ENCODE results near the gene CADM2. TPM values are rescaled to one million over a fixed set of nuclear protein-coding genes. Genes with fewer than 3 reads are reported as not detected.
"Not testable (repeated sequence)": the region's sequence is repeated elsewhere in the genome, so short reads cannot be mapped to it uniquely, and the experiment has no call there.

Gene CADM2
- total and polyA plus RNA-seq, 2 experiments from 2014 or later = 13.3 to 47.5 TPM

DNA sequence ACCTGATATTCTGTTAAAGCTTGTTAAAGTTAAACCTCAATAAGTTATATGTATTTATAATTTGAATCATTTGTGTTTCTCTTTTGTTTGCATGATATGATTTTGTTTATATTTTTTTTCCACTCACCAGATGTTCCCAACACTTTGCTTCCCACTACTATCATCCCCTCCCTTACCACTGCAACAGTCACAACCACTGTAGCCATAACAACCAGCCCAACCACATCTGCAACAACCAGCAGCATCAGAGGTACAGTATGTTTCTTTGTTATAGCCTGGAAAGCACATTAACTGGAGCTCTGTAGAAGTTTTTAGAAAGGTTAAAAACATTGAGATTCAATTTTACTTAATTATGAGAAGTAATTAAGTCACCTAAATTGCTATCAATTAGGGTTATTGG, 1020.2 kb downstream of the CADM2 start:
- DNase-seq (ENCODE audit: low spot score) (no peak), ATAC-seq (peak; percentile 59)
- H3K4me2 ChIP-seq = no peak overlapping the region
- no peaks in the 10 kb centered on the region for H3K4me1 ChIP-seq (ENCODE audit: insufficient read depth)
- Mint-ChIP-seq H3K9me3 (no peaks in the 10 kb centered on the region), H3K27me3 (ENCODE audit: insufficient read depth, low read depth, poor library complexity) (no peaks in the 10 kb centered on the region), H3K27ac (peak overlapping the region; percentile 38; the same call in 1 of the 2 replicates), H3K36me3 (ENCODE audit: low read depth) (no peaks in the 10 kb centered on the region), H3K4me1 (peaks cover 6% of the 10 kb centered on the region; the same call in 2 of the 3 replicates), H3K4me3 (no peak overlapping the region)
- H3K79me2 ChIP-seq (replicated peaks; ENCODE audit: insufficient read depth) = no peaks in the 10 kb centered on the region
- H3K9me2 ChIP-seq (ENCODE audit: insufficient read depth) = no peaks in the 10 kb centered on the region
- H3K36me3 ChIP-seq (ENCODE audit: insufficient read depth) = no peaks in the 10 kb centered on the region
- no peaks in the 10 kb centered on the region for H4K20me1 ChIP-seq (replicated peaks; ENCODE audit: insufficient read depth)
- H2AFZ ChIP-seq = no peak overlapping the region
- H3K4me3 ChIP-seq = no peak overlapping the region
- no peak for TF ChIP-seq EZH2 (IDR thresholded peaks at IDR 0.05; ENCODE audit: low read depth, unreplicated experiment)
- no peak for TF ChIP-seq NANOG (IDR thresholded peaks at IDR 0.05; ENCODE audit: borderline replicate concordance)
- no peak for TF ChIP-seq ZNF331 (CRISPR knock-in tag; IDR thresholded peaks at IDR 0.05; ENCODE audit: low read depth)
- TF ChIP-seq ZNF114 (CRISPR knock-in tag; IDR thresholded peaks at IDR 0.05) = no peak
- H3F3A ChIP-seq (replicated peaks; ENCODE audit: low read depth) = no peaks in the 10 kb centered on the region
- no peak overlapping the region for H3K27ac ChIP-seq (ENCODE audit: low read depth)
- no peaks in the 10 kb centered on the region for H3K27me3 ChIP-seq (ENCODE audit: insufficient read depth)

- H3K79me2 ChIP-seq (replicated peaks; ENCODE audit: insufficient read depth); H3K36me3 Mint-ChIP-seq (ENCODE audit: low read depth); DNase-seq (ENCODE audit: low spot score); H3K9me2 ChIP-seq (ENCODE audit: insufficient read depth); H3K4me1 ChIP-seq (ENCODE audit: insufficient read depth); H3K4me3 Mint-ChIP-seq; H3K27me3 Mint-ChIP-seq (ENCODE audit: insufficient read depth, low read depth, poor library complexity); ATAC-seq; H3K4me2 ChIP-seq; H2AFZ ChIP-seq; H3K4me1 Mint-ChIP-seq; H3K27ac Mint-ChIP-seq; H3K36me3 ChIP-seq (ENCODE audit: insufficient read depth); H3K27me3 ChIP-seq (ENCODE audit: insufficient read depth); H3K27ac ChIP-seq (ENCODE audit: low read depth); H4K20me1 ChIP-seq (replicated peaks; ENCODE audit: insufficient read depth); H3K4me3 ChIP-seq; H3K9me3 Mint-ChIP-seq; H3F3A ChIP-seq (replicated peaks; ENCODE audit: low read depth): not testable (repeated sequence)
These were observed 1030.8 kb downstream of the CADM2 start for GRCh38 chr3:85989581-85989980.

DNA sequence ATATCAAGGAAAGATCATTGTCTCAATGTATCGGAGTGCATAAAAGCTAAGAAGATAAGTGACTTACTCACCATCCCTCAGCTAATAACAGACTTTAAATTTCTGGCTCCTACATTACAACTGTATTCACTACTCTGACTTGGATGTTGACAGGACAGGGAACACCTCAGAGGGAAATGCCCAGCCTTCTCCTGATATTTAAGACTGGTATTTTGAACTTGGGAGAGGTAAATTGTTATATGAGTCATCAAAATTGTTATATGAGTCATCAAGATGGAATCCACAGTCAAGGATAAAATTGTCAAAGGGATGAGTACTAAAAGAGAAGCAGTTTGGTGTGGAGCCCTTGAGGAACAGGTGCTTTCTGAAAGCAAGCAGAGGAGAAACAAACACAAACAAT, 1070.8 kb downstream of the CADM2 start:
- no peaks in the 10 kb centered on the region for H3F3A ChIP-seq (replicated peaks; ENCODE audit: low read depth)
- no peak for ATAC-seq
- no peak overlapping the region for H2AFZ ChIP-seq
- H3K27me3 Mint-ChIP-seq (ENCODE audit: insufficient read depth, low read depth, poor library complexity) = no peaks in the 10 kb centered on the region
- no peaks in the 10 kb centered on the region for H3K9me2 ChIP-seq (ENCODE audit: insufficient read depth)
- no peak overlapping the region for H3K4me3 ChIP-seq
- no peaks in the 10 kb centered on the region for H3K79me2 ChIP-seq (replicated peaks; ENCODE audit: insufficient read depth)
- no peaks in the 10 kb centered on the region for H3K36me3 ChIP-seq (ENCODE audit: insufficient read depth)
- H3K36me3 Mint-ChIP-seq (ENCODE audit: low read depth) = no peaks in the 10 kb centered on the region
- DNase-seq (ENCODE audit: low spot score) = peak; percentile 3
- no peaks in the 10 kb centered on the region for H3K4me1 ChIP-seq (ENCODE audit: insufficient read depth)
- H3K27me3 ChIP-seq (ENCODE audit: insufficient read depth) = no peaks in the 10 kb centered on the region
- no peak overlapping the region for H3K27ac ChIP-seq (ENCODE audit: low read depth)
- H4K20me1 ChIP-seq (replicated peaks; ENCODE audit: insufficient read depth) = no peaks in the 10 kb centered on the region
- H3K27ac Mint-ChIP-seq = peak overlapping the region; percentile 31; the same call in 1 of the 2 replicates
- no peaks in the 10 kb centered on the region; the same call in 1 of the 3 replicates for H3K4me1 Mint-ChIP-seq
- H3K4me3 Mint-ChIP-seq = no peak overlapping the region
- H3K4me2 ChIP-seq = no peak overlapping the region
- no peaks in the 10 kb centered on the region for H3K9me3 Mint-ChIP-seq
- TF ChIP-seq JUNB (IDR thresholded peaks at IDR 0.05; ENCODE audit: unreplicated experiment) (no peak), EZH2phosphoT487 (IDR thresholded peaks at IDR 0.05; ENCODE audit: unreplicated experiment) (no peak), CTCF (conservative IDR thresholded peaks at IDR 0.05; ENCODE audit: low read depth in 2 of 2) (no peak), CREB1 (CRISPR knock-in tag; IDR thresholded peaks at IDR 0.05; ENCODE audit: low read depth) (no peak), REST (IDR thresholded peaks at IDR 0.05; ENCODE audit: unreplicated experiment) (no peak), NANOG (IDR thresholded peaks at IDR 0.05; ENCODE audit: borderline replicate concordance) (no peak)
